ENCODE measurements around the gene MCTP1.

Gene MCTP1

DNA sequence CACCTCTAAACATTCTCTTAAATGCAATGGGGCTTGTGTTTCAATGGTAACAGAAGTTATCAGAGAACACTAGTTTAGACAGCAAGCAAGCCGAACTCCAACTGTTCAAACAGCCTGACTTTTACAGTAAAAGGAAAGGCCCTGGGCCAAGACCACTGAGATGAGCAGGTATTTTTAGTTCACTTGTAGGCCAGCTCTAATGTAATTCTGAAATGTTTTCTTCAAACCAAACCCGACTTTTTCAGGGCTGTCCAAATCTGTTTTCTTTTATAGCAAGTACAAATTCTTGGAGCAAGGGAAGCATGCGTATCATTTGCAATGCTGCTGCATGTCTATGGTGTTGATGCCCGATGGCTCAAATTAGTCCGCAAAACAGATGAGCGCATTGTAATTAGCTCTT is 473.6 kb downstream of the MCTP1 start:
- no peak for DNase-seq (ENCODE audit: low spot score)

DNA sequence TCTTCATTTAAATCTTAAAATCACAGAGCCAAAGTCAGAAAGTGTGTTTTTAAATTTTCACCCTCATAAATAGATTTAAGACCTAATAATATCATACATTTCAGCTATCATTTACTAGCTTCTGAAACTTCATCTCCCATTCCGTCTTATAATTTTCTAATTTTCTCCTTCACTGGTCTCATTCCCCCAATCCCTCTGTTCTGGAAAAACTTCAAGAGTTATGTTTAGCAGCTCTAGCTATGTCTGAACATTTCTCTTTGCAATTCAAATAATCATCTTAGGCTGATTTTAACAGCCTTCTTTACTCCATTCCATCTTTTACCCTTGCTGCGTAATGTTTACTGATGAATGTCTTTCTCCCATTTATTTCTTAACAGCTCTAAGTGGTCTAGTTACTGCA is 474.0 kb downstream of the MCTP1 start:
- no peak for DNase-seq (ENCODE audit: low spot score)

DNA sequence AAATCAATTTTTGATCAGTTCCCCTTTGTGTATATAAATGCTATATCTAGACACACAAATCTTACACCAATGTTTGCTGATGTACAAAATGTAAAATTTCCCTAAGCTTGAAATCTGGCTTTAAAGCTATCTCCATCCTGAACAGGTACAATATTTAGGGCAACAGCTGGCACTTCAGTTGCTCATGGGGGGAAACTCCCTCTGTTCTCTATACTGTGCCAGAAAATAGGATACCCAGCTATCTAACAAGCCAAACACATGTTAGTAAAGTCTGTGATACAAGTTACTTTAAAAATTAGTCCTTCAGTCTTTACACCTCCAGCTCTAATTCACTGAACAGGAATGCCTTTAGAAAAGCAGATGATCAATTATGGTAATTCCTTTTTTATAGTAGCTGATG is 474.6 kb downstream of the MCTP1 start:
- no peak for DNase-seq (ENCODE audit: low spot score)

DNA sequence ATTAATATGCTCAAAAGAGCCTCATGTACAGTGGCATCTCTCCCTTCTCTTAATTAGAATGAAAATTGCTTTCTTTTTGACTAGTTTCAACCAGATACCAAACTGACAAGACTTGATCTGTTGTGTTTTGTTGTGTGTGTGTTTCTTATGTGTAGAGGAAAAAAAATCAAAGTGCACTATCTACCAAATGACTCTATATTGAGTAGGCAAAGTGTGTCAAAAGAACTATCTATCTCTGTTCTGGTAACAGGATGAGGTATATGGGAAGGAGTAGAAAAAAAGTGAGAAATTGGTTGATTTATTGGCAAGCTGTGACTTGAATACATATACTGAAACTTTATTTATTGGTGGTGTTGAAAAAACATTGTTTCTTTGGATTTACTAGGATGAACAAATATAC is 476.4 kb downstream of the MCTP1 start:
- no peak for DNase-seq (ENCODE audit: low spot score)

DNA sequence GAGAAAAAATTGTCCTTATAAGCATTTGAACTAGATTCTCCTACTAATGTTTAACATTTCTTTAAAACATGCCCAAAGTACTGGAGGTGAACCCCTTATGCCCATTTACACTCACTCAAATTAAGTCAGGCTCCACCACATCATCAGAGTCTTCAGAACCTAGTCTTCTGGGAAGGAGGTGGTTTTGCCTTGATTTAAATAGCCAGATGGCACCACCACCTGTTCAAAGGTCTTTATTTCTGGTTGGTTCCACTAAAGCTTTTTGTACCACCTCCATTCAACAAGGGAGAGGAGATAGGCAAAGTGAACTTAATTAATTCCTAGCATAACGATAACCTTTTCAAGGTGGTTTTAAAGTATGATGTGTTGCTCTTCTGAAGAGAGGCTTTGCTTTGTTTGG is 476.9 kb downstream of the MCTP1 start:
- no peak for DNase-seq (ENCODE audit: low spot score)

DNA sequence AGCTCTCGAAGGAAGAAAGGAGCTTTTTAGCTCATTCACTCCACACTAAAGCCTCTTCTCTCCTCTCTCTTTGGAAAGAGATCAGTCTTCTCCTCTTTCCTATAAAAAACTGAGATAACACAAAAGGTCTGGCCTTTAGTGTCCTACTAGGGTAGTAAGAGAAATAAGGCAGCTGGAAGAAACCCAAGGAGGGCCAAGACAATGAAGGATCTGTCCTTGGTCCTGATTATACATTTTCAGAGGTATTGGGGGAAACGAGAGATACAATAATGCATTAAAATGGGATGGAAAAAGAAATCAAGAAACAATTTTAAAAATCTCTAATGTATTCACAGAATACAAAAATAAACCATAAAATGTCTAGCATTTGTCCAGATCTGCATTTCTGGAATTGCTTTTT is 482.4 kb downstream of the MCTP1 start:
- DNase-seq (ENCODE audit: low spot score): no peak

DNA sequence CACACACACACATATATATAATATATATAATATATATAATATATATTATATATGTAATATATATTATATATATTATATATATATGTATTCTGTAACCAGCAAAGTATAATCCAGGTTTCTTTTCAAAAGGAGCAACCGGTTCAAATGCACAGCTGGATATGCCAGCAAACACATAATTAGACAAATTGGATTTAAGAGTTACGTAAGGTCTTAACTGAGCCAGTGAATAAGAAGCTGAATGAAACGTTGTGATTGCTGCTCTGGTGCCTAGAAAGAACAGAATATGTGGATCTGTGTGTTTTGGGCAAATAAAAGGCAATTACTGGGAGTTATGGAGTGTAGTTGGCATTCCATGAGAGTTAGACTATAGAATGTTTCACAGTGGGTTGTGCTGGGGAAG is 488.3 kb downstream of the MCTP1 start:
- DNase-seq (ENCODE audit: low spot score): no peak

DNA sequence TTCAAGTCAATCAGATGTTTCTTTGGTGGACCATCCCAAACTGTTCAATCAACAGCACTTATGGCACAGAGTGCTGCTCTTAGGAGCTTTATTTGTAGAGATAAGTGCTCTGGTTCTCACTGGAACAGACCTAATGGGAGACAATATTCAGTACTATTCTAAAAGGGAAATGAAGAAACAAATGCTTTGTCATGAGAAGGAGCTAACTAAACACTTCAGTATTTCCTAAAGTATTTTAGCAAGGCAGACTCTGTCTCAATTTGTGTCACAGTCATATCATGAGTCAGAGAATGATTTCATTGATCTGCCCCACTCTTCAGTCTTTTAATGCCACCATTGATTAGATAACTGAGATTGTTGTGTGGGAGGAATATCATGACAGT is 491.1 kb downstream of the MCTP1 start:
- peak; percentile 64 for DNase-seq (ENCODE audit: low spot score)

DNA sequence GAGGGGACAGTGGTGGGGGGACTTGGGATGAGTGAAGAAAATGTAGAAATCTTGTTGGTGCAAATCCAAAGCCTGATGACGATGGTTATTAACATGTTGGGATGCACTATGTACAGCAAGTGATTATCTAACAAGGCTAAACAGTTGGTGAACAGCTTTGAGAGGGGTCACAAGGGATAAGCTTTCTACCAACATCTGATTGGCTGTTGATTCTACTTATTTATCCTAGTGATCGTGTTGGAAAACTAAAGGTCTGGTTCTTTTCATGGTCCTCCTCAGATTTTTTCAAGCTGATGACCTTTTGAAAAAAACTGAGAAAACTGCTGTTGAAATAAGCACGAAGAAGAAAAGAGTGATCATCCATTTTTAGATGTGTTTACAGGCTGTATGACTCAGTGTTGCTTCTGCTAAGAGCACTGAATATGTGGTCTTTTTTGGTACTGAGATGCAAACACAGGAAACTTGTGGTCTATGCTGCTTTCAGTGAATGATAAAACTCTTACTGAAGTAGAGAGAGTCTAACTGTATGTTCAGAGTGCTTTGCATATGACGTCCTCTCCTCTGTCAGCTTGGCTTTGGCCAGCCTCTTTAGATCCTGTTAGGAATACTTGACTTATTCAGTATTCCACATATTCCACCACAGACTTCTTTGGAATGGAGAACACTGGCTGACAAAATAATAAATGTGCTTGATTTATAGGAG is 491.6 kb downstream of the MCTP1 start:
- DNase-seq (ENCODE audit: low spot score): peak; percentile 61

DNA sequence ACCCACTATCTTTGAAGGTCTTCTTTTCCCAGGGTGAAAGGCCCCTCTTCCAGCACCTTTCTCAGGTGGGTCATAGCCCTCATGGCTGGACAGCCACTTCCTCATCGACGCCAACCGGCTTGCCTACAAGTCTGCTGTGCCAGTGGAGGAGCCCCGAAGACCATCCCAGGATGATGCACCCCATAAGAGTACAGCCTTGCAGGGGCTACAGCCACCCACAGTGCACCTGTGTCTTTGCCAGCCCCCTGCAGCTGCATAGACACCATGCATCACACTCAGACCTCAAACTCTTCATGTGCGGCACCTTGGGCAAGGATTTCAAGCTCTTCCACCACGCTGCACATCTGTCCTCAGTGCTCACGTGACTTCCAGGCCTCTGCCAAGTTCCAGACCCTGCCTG is 493.1 kb downstream of the MCTP1 start:
- no peak for DNase-seq (ENCODE audit: low spot score)

DNA sequence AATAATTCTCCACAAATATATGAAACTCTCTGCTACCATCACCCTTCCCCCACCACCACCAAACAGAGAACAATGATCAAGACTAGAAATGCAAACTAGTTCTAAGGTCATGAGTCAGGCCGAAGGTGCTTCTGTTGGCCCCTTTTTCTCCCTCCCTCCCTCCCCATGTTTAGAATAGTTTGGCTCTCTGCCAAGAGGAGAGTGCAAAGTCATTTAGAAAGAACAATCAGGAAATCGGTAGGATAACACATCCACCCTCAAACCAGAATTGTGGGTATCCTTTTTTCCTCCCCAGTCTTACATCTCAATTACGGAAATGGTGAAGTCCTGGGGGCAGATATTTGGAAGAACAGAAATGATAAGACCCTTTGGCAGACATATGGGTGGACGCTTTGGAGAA is 496.4 kb downstream of the MCTP1 start:
- DNase-seq (ENCODE audit: low spot score): no peak

DNA sequence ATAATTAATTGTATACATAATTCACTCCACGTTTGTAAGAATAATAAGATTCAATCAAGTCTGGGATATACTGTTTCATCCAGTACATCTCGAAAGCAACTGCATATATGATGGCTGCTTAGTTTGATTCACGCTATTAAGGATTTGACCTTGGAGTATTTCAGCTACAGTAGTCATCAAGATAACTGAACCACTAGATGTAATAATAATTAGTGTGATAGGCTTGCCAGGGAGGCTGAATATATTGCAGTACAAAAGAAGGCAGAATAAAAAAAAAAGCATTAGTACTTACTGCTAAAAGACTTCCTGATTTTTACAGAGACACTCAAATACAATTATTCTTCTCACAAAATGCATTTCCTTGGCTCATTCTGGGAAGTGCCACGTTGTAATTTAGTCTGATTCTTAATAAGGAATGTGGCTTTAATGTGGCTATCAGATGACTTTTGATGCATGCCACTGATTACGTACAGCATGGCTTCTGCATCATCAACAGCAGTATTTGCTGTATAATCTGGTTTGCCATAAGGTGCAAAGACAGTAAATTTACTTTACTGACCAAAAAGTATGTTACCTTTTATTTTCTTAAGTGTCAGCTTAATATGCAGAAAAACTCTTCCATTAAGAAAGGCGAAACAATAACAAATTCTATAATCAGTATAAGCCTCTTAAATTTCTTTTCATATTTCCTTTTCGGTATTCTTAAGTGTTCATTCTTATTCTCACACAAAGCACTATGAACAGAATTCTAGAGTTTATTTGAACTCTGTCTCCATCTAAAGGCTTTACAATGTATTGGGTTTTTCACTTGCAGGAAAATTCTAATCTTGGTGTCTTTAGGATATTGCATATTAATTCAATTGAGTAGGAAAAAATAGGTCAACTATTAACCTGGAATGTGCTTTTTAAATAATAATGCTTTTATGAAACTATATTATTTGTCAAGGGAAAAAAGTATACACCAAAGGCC is 500.1 kb downstream of the MCTP1 start:
- DNase-seq (ENCODE audit: low spot score): no peak

DNA sequence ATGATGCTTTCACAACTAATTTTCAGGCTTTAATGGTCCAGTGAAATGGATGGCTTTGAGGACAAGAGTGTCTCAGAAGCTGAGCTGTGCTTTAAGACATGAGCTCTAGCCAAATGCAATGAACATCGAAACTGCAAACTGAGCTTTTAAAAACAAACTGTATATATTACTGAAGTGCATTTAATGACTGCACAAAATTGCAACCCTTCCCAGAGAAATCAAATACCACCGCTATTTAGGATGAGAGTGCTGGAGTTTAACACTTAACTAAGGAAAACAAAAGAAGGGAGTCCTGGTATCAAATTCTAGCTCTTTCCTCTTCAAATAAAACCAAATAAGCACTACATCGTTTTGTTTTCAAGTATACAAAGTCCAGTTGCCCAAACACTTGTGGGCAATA is 502.5 kb downstream of the MCTP1 start:
- no peak for DNase-seq (ENCODE audit: low spot score)

DNA sequence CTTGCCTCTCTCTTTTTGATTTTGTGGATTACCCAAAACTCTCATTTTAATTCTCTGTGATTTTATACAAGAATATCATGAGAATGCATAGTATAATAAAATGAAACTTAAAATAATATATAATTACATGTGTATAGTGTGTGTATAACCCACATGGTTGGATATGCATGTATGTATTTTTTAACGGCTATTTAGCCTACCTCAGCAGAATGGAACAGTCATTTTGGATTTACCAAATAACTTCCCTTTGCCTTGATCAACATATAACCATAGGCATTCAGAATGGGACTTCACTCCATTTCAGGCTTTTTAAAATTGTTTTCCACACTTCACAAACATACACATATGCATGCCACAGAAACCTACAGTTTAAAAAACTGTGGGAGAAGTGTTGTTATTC is 505.2 kb downstream of the MCTP1 start:
- no peak for DNase-seq (ENCODE audit: low spot score)

DNA sequence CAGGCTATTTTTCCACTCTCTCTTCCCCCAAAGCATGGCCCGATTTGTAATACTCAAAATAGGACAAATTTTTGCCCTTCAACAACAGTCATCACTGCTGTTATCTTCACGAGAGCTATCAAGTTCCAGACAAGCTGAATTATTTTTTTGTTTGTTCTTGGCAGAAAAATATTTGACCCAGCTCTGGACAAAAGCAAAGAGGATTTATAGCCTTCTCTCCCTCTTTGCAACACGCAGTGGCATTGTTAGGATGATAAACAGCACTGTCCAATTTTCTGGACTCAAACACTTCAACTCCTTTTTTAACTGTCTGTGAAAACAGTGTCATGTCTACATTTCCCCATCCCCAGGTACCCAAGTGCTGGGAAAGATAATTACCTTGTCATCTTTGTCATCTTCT is 506.2 kb downstream of the MCTP1 start:
- no peak for DNase-seq (ENCODE audit: low spot score)

DNA sequence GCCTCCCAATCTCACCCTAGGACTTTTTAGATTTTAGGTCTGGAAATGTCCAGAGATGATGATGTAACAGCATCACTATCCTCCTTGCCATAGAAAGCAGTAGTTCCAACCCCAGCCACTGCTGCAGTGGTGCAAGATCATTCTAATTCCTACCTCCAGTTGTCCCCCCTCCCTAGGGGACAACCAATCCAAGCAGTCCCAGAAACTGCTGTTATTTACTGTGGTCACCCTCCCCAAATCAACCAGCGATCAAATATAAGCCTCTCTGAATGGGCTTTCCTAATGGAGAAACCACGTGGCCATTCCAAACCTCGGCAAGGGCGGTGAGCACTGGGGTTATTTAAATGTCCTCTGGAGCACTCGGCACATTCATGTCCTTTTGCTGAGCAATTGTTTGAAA is 506.6 kb downstream of the MCTP1 start:
- no peak for DNase-seq (ENCODE audit: low spot score)

DNA sequence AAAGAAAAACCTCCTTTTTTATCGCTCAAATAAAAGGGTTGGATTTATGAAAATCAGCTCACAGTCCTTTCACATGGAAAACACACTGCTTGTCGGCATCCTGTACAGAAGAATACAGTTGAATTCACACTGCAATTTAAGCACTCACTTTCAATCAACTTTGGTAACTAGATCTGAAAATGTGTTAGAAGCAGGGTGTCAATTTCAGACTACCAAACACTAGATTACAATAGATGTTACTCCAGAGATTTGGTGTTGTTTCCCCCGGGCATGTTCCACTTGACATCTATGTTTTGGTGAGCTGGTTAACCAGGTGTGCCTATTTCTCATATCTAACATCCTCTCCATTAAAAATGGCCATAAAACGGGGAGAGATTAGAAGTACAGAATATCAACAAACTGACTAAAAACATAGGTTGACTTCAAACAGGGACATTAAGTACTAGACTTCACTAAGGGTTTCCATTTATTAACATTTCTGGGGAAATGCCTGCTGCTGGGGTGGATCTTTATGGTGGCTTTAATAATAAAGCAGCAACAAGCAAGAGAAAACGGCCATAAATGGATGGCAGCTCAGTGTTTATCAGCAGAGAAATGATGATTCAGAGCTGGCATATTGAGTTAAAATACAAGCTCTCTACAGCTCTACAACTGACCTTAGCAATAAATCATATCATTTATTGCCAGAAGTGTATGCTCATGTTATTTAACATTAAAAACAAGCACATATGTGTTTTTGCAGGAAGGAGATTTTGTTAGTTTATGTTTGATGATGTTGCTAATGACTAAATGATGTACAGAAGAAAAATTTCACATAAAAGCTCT is 507.6 kb downstream of the MCTP1 start:
- no peak for DNase-seq (ENCODE audit: low spot score)

DNA sequence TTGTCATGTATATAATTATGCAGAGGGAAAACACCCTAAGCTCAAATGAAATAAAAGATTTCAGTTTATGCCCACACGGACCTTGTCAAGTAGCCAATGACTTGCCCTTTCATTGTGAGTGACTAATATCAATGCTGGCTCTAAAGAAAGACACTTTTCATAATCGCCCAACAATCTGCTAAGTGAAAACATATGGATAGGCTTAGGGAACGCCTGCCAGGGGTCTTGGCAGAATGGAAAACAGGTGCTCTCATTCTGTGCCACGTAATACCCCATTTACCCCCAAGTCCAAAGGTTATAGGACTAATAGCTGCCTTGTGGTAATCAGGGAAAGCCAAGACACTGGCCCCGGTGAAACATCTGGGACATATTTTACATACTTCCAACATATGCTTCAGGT is 508.7 kb downstream of the MCTP1 start:
- peak; percentile 11 for DNase-seq (ENCODE audit: low spot score)

DNA sequence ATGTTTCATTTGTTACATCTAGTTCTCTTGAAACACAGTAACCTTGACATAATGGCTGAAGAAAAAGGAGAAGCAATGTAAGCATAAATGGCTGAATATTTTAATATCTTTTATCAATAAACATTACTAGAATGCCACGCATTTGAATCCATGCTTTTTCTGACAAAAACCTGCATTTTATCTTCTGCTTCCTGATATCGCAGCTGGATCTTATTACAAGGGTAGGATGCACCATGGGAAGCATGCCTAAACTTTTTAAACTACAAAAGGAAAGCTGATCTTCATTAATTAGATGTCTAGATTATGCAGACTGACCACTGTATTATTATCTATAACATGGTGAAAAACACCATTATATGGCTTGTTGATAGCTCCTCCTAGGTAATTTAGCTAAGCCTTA is 509.8 kb downstream of the MCTP1 start:
- no peak for DNase-seq (ENCODE audit: low spot score)

DNA sequence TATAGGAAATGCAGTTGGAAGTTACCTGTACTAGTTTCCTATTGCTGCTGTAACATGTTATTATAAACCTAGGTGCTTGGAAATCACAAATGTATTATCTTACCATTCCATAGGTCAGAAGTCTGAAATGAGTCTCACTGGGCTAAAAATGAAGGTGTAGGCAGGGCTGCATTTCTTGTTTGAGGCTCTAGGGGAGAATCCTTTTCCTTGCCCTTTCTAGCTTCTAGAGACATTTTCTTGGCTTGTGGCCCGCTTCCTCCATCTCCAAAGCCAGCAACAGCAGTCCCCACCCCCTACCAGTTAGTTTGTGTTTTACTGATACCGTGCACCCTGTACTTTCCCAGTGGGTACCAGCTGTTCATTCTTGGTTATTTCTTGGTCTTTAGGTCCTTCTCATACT is 513.2 kb downstream of the MCTP1 start:
- no peak for DNase-seq (ENCODE audit: low spot score)

DNA sequence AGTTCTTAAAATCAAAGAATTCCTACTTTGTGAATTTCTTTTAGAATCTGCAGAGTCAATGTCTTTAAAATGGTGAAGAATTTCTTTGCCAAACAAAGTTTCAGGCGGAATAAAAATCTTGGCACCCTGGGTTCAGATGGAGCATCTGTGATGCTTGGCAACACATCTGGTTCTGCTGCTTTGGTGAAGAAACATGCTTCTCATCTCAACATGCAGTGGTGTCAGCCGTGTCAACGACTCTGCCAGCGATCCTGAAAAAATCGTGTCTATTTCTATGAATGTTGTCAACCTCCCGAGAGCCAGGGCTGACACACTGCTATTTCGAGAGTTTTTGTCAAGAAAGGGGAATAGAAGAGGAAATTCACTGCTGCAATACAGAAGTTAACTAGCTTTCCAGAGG is 514.9 kb downstream of the MCTP1 start:
- no peak for DNase-seq (ENCODE audit: low spot score)

DNA sequence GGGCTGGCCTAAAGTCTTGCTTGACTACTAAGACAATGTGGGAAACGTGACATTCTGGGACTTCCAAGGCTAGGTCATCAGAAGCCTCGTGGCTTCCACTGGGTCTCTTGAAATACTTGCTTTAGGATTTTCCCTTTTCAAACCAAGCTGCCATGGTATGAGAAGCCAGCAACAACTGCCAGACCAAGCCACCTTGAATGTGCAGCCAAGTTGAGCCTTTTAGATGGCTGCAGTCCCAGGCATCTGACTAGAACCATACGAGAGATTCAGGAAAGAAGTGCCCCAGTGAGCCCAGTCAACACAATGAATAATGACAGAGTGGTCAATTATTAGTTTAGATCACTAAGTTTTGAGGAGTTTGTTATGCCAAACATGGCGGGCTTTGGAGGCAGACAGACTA is 523.1 kb downstream of the MCTP1 start:
- no peak for DNase-seq (ENCODE audit: low spot score)

DNA sequence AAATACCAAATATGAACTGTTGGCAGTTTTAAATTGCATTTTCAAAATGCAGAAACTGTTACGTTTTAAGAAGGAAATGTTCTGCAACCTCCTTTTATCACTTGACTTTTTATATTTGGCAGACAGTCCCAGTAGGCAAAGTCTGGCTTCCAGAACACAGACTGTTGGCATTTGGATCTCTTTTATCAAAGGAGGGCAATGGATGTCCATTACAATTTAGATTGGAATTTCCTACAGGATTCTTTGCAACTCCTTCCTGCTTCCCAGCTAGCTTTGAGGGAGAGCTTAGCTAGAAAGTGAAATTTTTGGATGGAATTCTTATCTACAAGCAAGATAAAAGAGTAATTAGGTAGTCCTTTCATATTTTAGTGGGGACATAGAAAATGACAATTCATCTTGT is 523.8 kb downstream of the MCTP1 start:
- DNase-seq (ENCODE audit: low spot score): no peak
